MM.1S (cell line): ENCODE measurements around the gene CDS2.

Experiments
- DNase-seq: peaks from one replicate; pipeline ENCODE4 v3.0.0-alpha.2; 2015
- H2AFZ ChIP-seq: fragments of 300-600 bp; sonication (generic); 2 replicates; pipeline ENCODE4 v1.6.0; 2016; ENCODE audit warnings: antibody characterized with exemption, low read length
- H3F3A ChIP-seq: fragments of 300-600 bp; sonication (generic); 2 replicates; pipeline ENCODE4 v1.6.1; 2016; ENCODE audit warnings: mild to moderate bottlenecking, antibody characterized with exemption, low read length, moderate library complexity, mixed read lengths; ENCODE audit not compliant: insufficient read depth
- H3K27ac ChIP-seq: fragments of 300-600 bp; sonication (generic); 2 replicates; pipeline ENCODE4 v1.5.1; 2016; ENCODE audit warnings: mild to moderate bottlenecking, low read length
- H3K27me3 ChIP-seq: fragments of 300-600 bp; sonication (generic); replicated peaks from 2 replicates; pipeline ENCODE4 v1.6.0; 2016; ENCODE audit warnings: low read length; ENCODE audit not compliant: insufficient read depth
- H3K36me3 ChIP-seq: fragments of 300-600 bp; sonication (generic); replicated peaks from 2 replicates; pipeline ENCODE4 v1.6.1; 2016; ENCODE audit warnings: mild to moderate bottlenecking, low read length, mixed read lengths; ENCODE audit not compliant: insufficient read depth
- H3K4me1 ChIP-seq: fragments of 300-600 bp; sonication (generic); 2 replicates; pipeline ENCODE4 v1.6.1; 2016; ENCODE audit warnings: low read length, mixed read lengths
- H3K4me2 ChIP-seq: fragments of 300-600 bp; sonication (generic); 2 replicates; pipeline ENCODE4 v1.6.0; 2016; ENCODE audit warnings: low read depth, low read length
- H3K4me3 ChIP-seq: fragments of 300-600 bp; sonication (generic); 2 replicates; pipeline ENCODE4 v1.5.1; 2016; ENCODE audit warnings: low read length, mixed read lengths
- H3K79me2 ChIP-seq: fragments of 300-600 bp; sonication (generic); 2 replicates; pipeline ENCODE4 v1.6.1; 2016; ENCODE audit warnings: mixed run types, low read length, mixed read lengths
- H3K9ac ChIP-seq: fragments of 300-600 bp; sonication (generic); 2 replicates; pipeline ENCODE4 v1.6.1; 2016; ENCODE audit warnings: low read length, mixed read lengths
- H3K9me2 ChIP-seq: fragments of 300-600 bp; sonication (generic); replicated peaks from 2 replicates; pipeline ENCODE4 v1.6.1; 2016; ENCODE audit warnings: mild to moderate bottlenecking, low read length, mixed read lengths; ENCODE audit not compliant: insufficient read depth
- H3K9me3 ChIP-seq: fragments of 300-600 bp; sonication (generic); replicated peaks from 2 replicates; pipeline ENCODE4 v1.6.1; 2016; ENCODE audit warnings: mild to moderate bottlenecking, low read length, mixed read lengths; ENCODE audit not compliant: insufficient read depth
- H4K20me1 ChIP-seq: fragments of 300-600 bp; sonication (generic); 2 replicates; pipeline ENCODE4 v1.6.1; 2016; ENCODE audit warnings: mild to moderate bottlenecking, low read length, moderate library complexity, mixed read lengths; ENCODE audit not compliant: insufficient read depth
- EZH2 ChIP-seq: fragments of 300-600 bp; sonication (generic); optimal IDR thresholded peaks from 2 replicates; pipeline ENCODE3; 2017; ENCODE audit warnings: low read depth, mild to moderate bottlenecking, antibody characterized with exemption, low read length, mixed read lengths
- EZH2phosphoT487 ChIP-seq: fragments of 300-600 bp; sonication (generic); IDR thresholded peaks from 2 replicates; pipeline ENCODE4 v1.6.1; 2018; ENCODE audit warnings: antibody characterized with exemption, low read length
- TF ChIP-seq, protein P1 (sequence below): fragments of 300-600 bp; sonication (generic); IDR thresholded peaks from 2 replicates; pipeline ENCODE4 v1.5.1; 2016; ENCODE audit warnings: antibody characterized with exemption, low read length, mixed read lengths

The CDS2 gene

GRCh38 chr20:5149892-5150225 is 23.1 kb downstream of the CDS2 start:
- no peak overlapping the region for H3K4me3 ChIP-seq
- no peaks in the 10 kb centered on the region for H3K36me3 ChIP-seq
- peaks cover 29% of the 10 kb centered on the region for H3F3A ChIP-seq
- H2AFZ ChIP-seq: no peak overlapping the region
- H3K27me3 ChIP-seq: no peaks in the 10 kb centered on the region
- DNase-seq: no peak
- H3K9ac ChIP-seq: no peak overlapping the region
- H3K9me3 ChIP-seq: no peaks in the 10 kb centered on the region
- no peaks in the 10 kb centered on the region for H4K20me1 ChIP-seq
- peaks cover 81% of the 10 kb centered on the region for H3K79me2 ChIP-seq
- H3K9me2 ChIP-seq: no peaks in the 10 kb centered on the region
- H3K4me1 ChIP-seq: peaks cover 62% of the 10 kb centered on the region
- H3K4me2 ChIP-seq: no peak overlapping the region
- no peak overlapping the region for H3K27ac ChIP-seq
- TF ChIP-seq, protein P1, sequence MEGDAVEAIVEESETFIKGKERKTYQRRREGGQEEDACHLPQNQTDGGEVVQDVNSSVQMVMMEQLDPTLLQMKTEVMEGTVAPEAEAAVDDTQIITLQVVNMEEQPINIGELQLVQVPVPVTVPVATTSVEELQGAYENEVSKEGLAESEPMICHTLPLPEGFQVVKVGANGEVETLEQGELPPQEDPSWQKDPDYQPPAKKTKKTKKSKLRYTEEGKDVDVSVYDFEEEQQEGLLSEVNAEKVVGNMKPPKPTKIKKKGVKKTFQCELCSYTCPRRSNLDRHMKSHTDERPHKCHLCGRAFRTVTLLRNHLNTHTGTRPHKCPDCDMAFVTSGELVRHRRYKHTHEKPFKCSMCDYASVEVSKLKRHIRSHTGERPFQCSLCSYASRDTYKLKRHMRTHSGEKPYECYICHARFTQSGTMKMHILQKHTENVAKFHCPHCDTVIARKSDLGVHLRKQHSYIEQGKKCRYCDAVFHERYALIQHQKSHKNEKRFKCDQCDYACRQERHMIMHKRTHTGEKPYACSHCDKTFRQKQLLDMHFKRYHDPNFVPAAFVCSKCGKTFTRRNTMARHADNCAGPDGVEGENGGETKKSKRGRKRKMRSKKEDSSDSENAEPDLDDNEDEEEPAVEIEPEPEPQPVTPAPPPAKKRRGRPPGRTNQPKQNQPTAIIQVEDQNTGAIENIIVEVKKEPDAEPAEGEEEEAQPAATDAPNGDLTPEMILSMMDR: no peak
- TF ChIP-seq EZH2phosphoT487: no peak
- TF ChIP-seq EZH2: no peak

DNA sequence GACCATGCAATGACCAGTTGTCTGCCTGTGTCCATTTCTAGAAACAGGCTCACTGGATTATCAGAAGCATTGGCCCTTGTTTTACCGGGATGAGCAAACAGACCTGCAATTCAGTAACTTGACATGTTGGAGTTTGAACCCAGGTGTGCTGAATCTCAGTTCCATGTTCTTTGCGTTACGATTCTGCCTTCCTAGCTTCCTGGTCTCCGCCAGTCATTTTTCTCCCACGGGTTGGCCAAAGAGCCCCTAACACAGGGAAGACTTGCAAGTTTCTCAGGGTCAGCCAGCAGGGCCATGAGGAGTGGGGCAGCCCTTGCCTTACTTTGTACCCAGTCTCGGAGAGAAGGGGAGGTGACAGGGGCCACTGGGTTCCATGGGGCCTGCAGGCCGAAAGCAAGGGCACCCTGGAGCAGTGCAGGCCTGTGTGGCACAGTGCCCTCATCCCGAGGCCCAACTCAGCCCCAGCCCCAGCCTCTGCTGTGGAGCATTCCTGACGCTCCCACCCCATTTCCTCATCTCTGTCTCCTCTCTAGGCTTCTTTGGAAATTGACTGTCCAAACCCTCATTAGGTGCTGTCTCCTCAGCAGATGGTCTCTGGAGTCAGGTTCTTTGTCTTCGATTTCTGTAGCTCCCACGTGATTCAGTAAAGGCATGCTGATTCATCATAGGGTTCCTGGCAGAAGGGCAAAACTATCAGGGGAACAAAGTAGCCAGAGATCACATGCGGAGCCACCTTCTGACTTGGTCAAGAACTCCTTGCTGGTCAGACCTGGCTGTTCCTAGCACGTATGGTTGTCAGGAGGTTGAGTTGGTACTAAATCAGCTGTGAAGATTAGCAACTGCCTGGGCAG is 23.6 kb downstream of the CDS2 start:
- H3K9me3 ChIP-seq: no peaks in the 10 kb centered on the region
- H3K4me2 ChIP-seq: no peak overlapping the region
- peaks cover 29% of the 10 kb centered on the region for H3F3A ChIP-seq
- no peak for TF ChIP-seq EZH2
- no peak for TF ChIP-seq EZH2phosphoT487
- TF ChIP-seq, protein P1: no peak
- no peak overlapping the region for H3K4me3 ChIP-seq
- H4K20me1 ChIP-seq: no peaks in the 10 kb centered on the region
- H3K27me3 ChIP-seq: no peaks in the 10 kb centered on the region
- peaks cover 59% of the 10 kb centered on the region for H3K4me1 ChIP-seq
- no peak overlapping the region for H2AFZ ChIP-seq
- H3K9me2 ChIP-seq: no peaks in the 10 kb centered on the region
- DNase-seq: no peak
- H3K79me2 ChIP-seq: peaks cover 84% of the 10 kb centered on the region
- H3K36me3 ChIP-seq: no peaks in the 10 kb centered on the region
- no peak overlapping the region for H3K9ac ChIP-seq
- no peak overlapping the region for H3K27ac ChIP-seq

DNA sequence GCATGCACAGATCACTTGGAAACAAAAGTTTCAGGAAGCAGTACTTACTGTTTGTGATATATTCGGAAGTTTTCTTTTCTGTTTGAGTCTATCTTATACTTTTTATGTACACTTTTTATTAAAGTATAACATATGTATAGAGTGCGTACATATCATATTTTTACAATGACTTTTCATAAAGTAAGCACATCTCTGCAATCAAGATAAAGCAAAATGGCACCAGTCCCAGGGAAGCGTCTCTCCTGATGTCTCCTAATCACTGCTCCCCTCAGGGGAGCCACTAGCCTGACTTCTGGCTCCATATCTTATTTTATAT is 26.3 kb downstream of the CDS2 start:
- Histone ChIP-seq H3K36me3 (no peaks in the 10 kb centered on the region), H3K9ac (no peak overlapping the region)

More for the DNA sequence above, 26.3 kb downstream of the CDS2 start:
- Histone ChIP-seq H3K27me3 (no peaks in the 10 kb centered on the region), H3F3A (peaks cover 11% of the 10 kb centered on the region), H2AFZ (no peak overlapping the region), H3K27ac (peak overlapping the region; percentile 43; the same call in 1 of the 2 replicates), H3K79me2 (peaks cover 78% of the 10 kb centered on the region), H3K4me1 (peaks cover 32% of the 10 kb centered on the region), H3K9me2 (no peaks in the 10 kb centered on the region), H3K9me3 (no peaks in the 10 kb centered on the region), H3K4me3 (no peak overlapping the region), H3K4me2 (no peak overlapping the region), H4K20me1 (no peaks in the 10 kb centered on the region)
- no peak for DNase-seq
- no peak for TF ChIP-seq EZH2
- no peak for TF ChIP-seq EZH2phosphoT487
- TF ChIP-seq, protein P1: no peak
